SK-N-SH treated with all-trans-retinoic acid at 6 μM for 48 hours (cell line): ENCODE data around the gene CMTR1.

Experiments used
- ATAC-seq: fragments of 200-7000 bp; cut with Tn5 transposase; 3 replicates; pipeline ENCODE4 v1.9.1; 2020; ENCODE audit warnings: mild to moderate bottlenecking, moderate library complexity
- ARNTL ChIP-seq: fragments of 450-650 bp; formaldehyde crosslinking; IDR thresholded peaks from 2 replicates; pipeline ENCODE4 v1.5.0; 2020; ENCODE audit warnings: low read depth, mild to moderate bottlenecking, moderate library complexity, borderline replicate concordance
- BACH2 ChIP-seq: fragments of 250-450 bp; sonication (Bioruptor Pico); IDR thresholded peaks from 2 replicates; pipeline ENCODE4 v1.9.0; 2021; ENCODE audit warnings: mild to moderate bottlenecking, borderline replicate concordance
- CSDC2 ChIP-seq: fragments of 250-450 bp; sonication (Bioruptor Pico); IDR thresholded peaks from 2 replicates; pipeline ENCODE4 v1.5.0; 2020; ENCODE audit warnings: mild to moderate bottlenecking, moderate library complexity
- ESRRG ChIP-seq: fragments of 250-450 bp; sonication (Bioruptor Pico); IDR thresholded peaks from 2 replicates; pipeline ENCODE4 v1.6.1; 2021; ENCODE audit warnings: mild to moderate bottlenecking
- GLIS3 ChIP-seq: fragments of 250-450 bp; sonication (Bioruptor Pico); IDR thresholded peaks from 2 replicates; pipeline ENCODE4 v1.5.0; 2020; ENCODE audit warnings: mild to moderate bottlenecking, moderate library complexity
- OSR1 ChIP-seq: fragments of 250-450 bp; sonication (Bioruptor Pico); IDR thresholded peaks from 2 replicates; pipeline ENCODE4 v1.8.0; 2022; ENCODE audit warnings: moderate library complexity, mild to moderate bottlenecking, inconsistent platforms
- PPARA ChIP-seq: fragments of 250-450 bp; sonication (Bioruptor Pico); IDR thresholded peaks from 2 replicates; pipeline ENCODE4 v1.5.0; 2020; ENCODE audit warnings: mild to moderate bottlenecking, borderline replicate concordance
- RARB ChIP-seq: fragments of 250-450 bp; sonication (Bioruptor Pico); IDR thresholded peaks from 2 replicates; pipeline ENCODE4 v1.8.0; 2021; ENCODE audit warnings: mild to moderate bottlenecking, moderate library complexity
- TCF4 ChIP-seq: fragments of 250-450 bp; sonication (Bioruptor Pico); IDR thresholded peaks from 2 replicates; pipeline ENCODE4 v1.8.0; 2021; ENCODE audit warnings: mild to moderate bottlenecking, moderate library complexity, borderline replicate concordance
- TOX ChIP-seq: fragments of 250-450 bp; sonication (Bioruptor Pico); IDR thresholded peaks from 2 replicates; pipeline ENCODE4 v1.8.0; 2021; ENCODE audit warnings: mild to moderate bottlenecking, moderate library complexity, borderline replicate concordance
- ZC3H10 ChIP-seq: fragments of 250-450 bp; sonication (Bioruptor Pico); IDR thresholded peaks from 2 replicates; pipeline ENCODE4 v1.5.1; 2021; ENCODE audit warnings: mild to moderate bottlenecking, moderate library complexity
- ZFP30 ChIP-seq: fragments of 450-650 bp; formaldehyde crosslinking; IDR thresholded peaks from 2 replicates; pipeline ENCODE4 v1.5.0; 2022; ENCODE audit warnings: mild to moderate bottlenecking, moderate library complexity
- ZNF70 ChIP-seq: fragments of 450-650 bp; formaldehyde crosslinking; IDR thresholded peaks from 2 replicates; pipeline ENCODE4 v1.5.0; 2020; ENCODE audit warnings: mild to moderate bottlenecking, moderate library complexity
- ZNF8 ChIP-seq: fragments of 450-650 bp; formaldehyde crosslinking; IDR thresholded peaks from 2 replicates; pipeline ENCODE4 v1.5.0; 2020; ENCODE audit warnings: mild to moderate bottlenecking, moderate library complexity
- TF ChIP-seq, protein P1 (sequence below): fragments of 250-450 bp; sonication (Bioruptor Pico); IDR thresholded peaks from 2 replicates; pipeline ENCODE4 v1.8.0; 2021; ENCODE audit warnings: low read depth, mild to moderate bottlenecking, moderate library complexity, borderline replicate concordance
- TF ChIP-seq, protein P2 (sequence below): fragments of 250-450 bp; sonication (Bioruptor Pico); IDR thresholded peaks from 2 replicates; pipeline ENCODE4 v1.5.0; 2020; ENCODE audit warnings: mild to moderate bottlenecking, moderate library complexity
- TF ChIP-seq, protein P3 (sequence below): fragments of 250-450 bp; sonication (Bioruptor Pico); IDR thresholded peaks from 2 replicates; pipeline ENCODE4 v1.5.1; 2020; ENCODE audit warnings: low read depth, mild to moderate bottlenecking, moderate library complexity

CMTR1 gene

DNA sequence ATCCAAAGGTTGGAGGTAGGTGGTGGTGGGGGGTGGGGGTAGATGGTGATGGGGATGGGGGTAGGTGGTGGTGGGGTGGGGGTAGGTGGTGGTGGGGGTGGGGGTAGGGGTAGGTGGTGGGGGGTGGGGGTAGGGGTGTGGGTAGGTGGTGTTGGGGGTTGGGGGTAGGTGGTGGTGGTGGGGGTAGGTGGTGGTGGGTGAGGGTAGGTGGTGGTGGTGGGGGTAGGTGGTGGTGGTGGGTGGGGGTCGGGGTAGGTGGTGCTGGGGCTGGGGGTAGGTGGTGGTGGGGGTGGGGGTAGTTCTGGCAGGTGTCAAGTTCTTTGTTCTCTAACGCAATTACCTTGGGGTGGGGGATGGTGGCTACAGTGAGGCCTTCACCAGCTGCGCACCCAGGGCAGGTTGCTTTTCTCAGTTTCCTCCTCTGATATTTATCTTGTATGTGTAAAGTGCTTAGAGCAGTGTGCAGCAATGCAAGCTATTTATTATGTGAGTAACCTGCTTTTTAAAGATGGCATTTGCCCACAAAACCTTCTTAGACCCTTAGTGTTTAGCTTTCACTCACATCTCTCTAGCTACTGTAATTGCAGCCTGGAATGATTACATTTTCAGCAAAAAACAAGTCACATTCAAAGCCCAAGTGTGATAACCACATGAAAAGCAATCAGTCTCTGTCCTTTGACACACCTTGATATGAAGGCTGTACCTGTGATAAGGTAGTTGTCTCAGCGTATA lies 74.8 kb downstream of the CMTR1 start:
- ATAC-seq, result no peak
- no peak for TF ChIP-seq TOX (CRISPR knock-in tag)
- TF ChIP-seq, protein P1, sequence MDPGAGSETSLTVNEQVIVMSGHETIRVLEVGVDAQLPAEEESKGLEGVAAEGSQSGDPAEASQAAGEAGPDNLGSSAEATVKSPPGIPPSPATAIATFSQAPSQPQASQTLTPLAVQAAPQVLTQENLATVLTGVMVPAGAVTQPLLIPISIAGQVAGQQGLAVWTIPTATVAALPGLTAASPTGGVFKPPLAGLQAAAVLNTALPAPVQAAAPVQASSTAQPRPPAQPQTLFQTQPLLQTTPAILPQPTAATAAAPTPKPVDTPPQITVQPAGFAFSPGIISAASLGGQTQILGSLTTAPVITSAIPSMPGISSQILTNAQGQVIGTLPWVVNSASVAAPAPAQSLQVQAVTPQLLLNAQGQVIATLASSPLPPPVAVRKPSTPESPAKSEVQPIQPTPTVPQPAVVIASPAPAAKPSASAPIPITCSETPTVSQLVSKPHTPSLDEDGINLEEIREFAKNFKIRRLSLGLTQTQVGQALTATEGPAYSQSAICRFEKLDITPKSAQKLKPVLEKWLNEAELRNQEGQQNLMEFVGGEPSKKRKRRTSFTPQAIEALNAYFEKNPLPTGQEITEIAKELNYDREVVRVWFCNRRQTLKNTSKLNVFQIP (CRISPR knock-in tag), result no peak
- TF ChIP-seq, protein P2, sequence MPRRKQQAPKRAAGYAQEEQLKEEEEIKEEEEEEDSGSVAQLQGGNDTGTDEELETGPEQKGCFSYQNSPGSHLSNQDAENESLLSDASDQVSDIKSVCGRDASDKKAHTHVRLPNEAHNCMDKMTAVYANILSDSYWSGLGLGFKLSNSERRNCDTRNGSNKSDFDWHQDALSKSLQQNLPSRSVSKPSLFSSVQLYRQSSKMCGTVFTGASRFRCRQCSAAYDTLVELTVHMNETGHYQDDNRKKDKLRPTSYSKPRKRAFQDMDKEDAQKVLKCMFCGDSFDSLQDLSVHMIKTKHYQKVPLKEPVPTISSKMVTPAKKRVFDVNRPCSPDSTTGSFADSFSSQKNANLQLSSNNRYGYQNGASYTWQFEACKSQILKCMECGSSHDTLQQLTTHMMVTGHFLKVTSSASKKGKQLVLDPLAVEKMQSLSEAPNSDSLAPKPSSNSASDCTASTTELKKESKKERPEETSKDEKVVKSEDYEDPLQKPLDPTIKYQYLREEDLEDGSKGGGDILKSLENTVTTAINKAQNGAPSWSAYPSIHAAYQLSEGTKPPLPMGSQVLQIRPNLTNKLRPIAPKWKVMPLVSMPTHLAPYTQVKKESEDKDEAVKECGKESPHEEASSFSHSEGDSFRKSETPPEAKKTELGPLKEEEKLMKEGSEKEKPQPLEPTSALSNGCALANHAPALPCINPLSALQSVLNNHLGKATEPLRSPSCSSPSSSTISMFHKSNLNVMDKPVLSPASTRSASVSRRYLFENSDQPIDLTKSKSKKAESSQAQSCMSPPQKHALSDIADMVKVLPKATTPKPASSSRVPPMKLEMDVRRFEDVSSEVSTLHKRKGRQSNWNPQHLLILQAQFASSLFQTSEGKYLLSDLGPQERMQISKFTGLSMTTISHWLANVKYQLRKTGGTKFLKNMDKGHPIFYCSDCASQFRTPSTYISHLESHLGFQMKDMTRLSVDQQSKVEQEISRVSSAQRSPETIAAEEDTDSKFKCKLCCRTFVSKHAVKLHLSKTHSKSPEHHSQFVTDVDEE (CRISPR knock-in tag), result no peak

DNA sequence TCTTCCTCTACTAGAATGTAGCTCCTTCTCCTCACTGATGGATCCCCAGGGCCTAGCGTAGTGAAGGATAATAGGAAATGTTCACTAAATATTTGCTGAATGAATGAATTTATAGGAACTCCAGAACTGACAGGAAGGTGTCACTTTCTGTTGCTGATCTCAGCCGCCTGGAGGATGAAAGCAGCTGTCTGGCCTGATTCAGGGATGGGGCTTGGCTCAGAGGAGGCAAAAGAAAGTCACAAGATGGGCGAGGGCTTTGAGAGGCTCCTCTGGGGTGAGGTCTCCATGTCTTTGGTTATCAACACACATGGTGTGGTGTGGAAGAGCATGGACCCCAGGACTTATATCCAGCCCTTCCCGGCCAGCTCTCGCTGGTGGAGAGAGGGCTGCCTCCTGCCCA lies 78.2 kb downstream of the CMTR1 start:
- no peak for ATAC-seq
- TF ChIP-seq ARNTL, result no peak

DNA sequence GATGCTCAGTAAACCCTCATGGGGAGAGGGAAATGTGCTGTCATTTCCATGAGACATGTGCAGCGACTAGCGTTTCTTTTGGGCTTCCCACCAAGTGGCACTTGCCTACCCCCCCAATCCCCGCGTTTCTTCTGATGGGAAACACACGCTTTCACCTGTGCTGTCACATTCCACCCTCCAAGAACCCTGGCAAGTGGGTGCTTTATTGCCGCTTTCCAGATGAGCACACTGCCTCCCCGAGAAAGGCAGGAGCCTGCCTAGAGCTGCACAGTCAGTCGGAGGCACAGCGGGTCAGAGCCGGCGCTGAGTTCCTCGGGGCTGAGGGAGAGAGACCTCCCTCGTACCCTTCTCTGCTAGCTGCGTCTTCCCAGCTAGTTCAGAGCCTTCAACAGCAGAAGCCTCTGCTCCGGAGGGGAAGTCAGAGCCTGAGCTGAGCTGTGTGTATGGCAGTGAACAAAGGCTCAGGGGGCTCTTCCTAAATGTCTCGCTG lies 78.9 kb downstream of the CMTR1 start:
- TF ChIP-seq, protein P3, sequence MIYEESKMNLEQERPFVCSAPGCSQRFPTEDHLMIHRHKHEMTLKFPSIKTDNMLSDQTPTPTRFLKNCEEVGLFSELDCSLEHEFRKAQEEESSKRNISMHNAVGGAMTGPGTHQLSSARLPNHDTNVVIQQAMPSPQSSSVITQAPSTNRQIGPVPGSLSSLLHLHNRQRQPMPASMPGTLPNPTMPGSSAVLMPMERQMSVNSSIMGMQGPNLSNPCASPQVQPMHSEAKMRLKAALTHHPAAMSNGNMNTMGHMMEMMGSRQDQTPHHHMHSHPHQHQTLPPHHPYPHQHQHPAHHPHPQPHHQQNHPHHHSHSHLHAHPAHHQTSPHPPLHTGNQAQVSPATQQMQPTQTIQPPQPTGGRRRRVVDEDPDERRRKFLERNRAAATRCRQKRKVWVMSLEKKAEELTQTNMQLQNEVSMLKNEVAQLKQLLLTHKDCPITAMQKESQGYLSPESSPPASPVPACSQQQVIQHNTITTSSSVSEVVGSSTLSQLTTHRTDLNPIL (CRISPR knock-in tag), result no peak
- TF ChIP-seq GLIS3 (no peak), TCF4 (CRISPR knock-in tag) (no peak), ZC3H10 (no peak), ZFP30 (CRISPR knock-in tag) (no peak), ZNF70 (CRISPR knock-in tag) (no peak), PPARA (CRISPR knock-in tag) (no peak), TOX (CRISPR knock-in tag) (no peak), RARB (CRISPR knock-in tag) (no peak), CSDC2 (CRISPR knock-in tag) (no peak), ESRRG (CRISPR knock-in tag) (no peak)
- TF ChIP-seq, protein P2 (CRISPR knock-in tag), result no peak
- ATAC-seq, result no peak

DNA sequence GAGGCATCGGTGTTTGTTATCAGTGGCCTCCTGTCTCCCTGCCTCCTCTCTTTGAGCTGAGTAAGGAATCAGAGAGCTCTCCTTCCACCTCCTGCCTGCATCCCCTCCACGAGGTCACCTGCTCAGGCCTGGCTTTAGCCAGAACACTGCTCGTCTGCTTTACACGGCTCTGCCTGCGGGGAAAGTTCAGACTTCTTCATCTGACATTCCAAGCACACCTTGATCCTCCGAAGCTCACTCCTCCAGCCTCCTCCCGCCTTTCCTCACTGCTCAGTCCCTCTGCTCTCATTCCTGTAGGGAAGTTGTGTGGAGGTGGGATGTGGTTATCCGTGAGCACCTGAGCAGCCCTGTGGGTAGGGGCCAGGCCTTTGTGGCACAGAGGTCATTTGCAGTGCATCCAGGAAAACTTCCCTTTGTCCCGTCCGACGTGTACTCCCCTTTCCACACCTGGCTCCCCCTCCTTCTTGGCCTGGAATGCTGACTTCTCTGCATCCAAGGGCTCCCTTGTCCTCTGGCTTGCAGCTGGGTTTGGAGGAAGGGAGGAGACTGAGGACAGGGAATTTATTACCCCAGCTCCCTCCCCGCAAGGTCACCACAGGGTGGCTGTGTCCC lies 79.5 kb downstream of the CMTR1 start:
- TF ChIP-seq OSR1 (CRISPR knock-in tag) (no peak), BACH2 (CRISPR knock-in tag) (no peak)

DNA sequence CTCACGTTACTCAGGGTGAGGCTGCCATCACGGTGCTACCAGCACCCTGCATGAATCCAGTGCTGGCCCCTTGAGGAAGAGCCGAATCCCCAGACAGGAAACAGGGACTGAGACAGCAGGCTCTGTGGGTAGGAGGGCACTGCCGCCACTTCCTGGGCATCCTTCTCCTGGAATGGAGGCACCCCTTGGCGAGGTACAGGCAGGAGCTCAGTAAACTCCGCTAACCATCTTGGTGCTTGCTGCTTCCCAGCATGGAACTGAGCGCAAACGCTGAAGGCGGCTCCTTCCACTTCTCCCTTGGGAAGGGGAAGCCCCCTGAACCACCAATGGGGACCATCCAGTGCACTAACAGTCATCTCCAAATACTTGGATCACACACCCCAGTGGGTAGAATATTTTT lies 80.1 kb downstream of the CMTR1 start:
- no peak for ATAC-seq
- no peak for TF ChIP-seq ZNF8 (CRISPR knock-in tag)
- TF ChIP-seq, all 23 proteins: peak for 0

More for the DNA sequence above, 79.5 kb downstream of the CMTR1 start:
- no peak for ATAC-seq
